T-cell (primary cell): ENCODE results near the gene CARS1. TPM values are rescaled to one million over a fixed set of nuclear protein-coding genes. Genes with fewer than 3 reads are reported as not detected.

Experiments
- ATAC-seq, 4 experiments: fragments of 200-7000 bp in 3 of 4; fragments of 150-1000 bp in 1 of 4; cut with Tn5 transposase; replicated peaks in 1 of 4; 1 replicate in 3 of 4; 2 replicates in 1 of 4; pipeline ENCODE4 v1.10.0; 2021; ENCODE audit warnings: moderate library complexity in 3 of 4, mild to moderate bottlenecking in 2 of 4, moderate number of reproducible peaks in 1 of 4
- CTCF ChIA-PET, 2 donors: fragments of 300-600 bp; sonication (Branson Sonifier 250); formaldehyde crosslinking; loops; one replicate each; lab custom pipeline; 2022; ENCODE audit warnings: antibody characterized with exemption in 2 of 2; lab: Charles Lee
- POLR2A ChIA-PET, 2 donors: fragments of 300-600 bp; sonication (Branson Sonifier 250); formaldehyde crosslinking; loops; one replicate each; lab custom pipeline; 2022; ENCODE audit warnings: antibody characterized with exemption in 2 of 2; lab: Charles Lee
- DNase-seq, 35 experiments: peaks; one replicate each; pipeline versions ENCODE4 v3.0.0 to v3.0.0-alpha.2; 2013 to 2023
- H3K27ac ChIP-seq: one replicate; pipeline ENCODE4 v1.5.1; 2013; ENCODE audit warnings: low read length
- H3K27me3 ChIP-seq, 2 experiments: replicated peaks in 1 of 2; 1 replicate in 1 of 2; 2 replicates in 1 of 2; pipeline versions ENCODE4 v1.6.1 to v1.7.0; 2013; ENCODE audit warnings: low read length in 1 of 2, mixed read lengths in 1 of 2; ENCODE audit not compliant: control insufficient read depth in 2 of 2, insufficient read depth in 2 of 2; ENCODE audit errors: extremely low read depth in 1 of 2
- H3K36me3 ChIP-seq, 2 donors: 1 replicate in 1 of 2; 2 replicates in 1 of 2; pipeline versions ENCODE4 v1.6.1 to v1.7.0; 2013; ENCODE audit warnings: low read length in 1 of 2; ENCODE audit not compliant: control insufficient read depth in 2 of 2, insufficient read depth in 1 of 2; ENCODE audit errors: extremely low read depth in 1 of 2
- H3K4me1 ChIP-seq, 2 experiments: 1 replicate in 1 of 2; 2 replicates in 1 of 2; pipeline versions ENCODE4 v1.6.1 to v1.7.0; 2013; ENCODE audit warnings: low read length in 2 of 2, mixed read lengths in 1 of 2; ENCODE audit not compliant: insufficient read depth in 2 of 2, control insufficient read depth in 1 of 2; ENCODE audit errors: extremely low read depth in 1 of 2
- H3K4me3 ChIP-seq, 2 donors: 1 replicate in 1 of 2; 2 replicates in 1 of 2; pipeline versions ENCODE4 v1.5.1 to v1.7.0; 2013; ENCODE audit warnings: mild to moderate bottlenecking in 2 of 2, low read length in 1 of 2, moderate library complexity in 1 of 2; ENCODE audit not compliant: control insufficient read depth in 1 of 2; ENCODE audit errors: extremely low read depth in 1 of 2
- H3K9me3 ChIP-seq: 2 replicates; pipeline ENCODE4 v1.7.0; 2013
- H3K27ac Mint-ChIP-seq, 2 donors: one replicate each; pipeline ENCODE4 v1.8.0; 2020 to 2021; ENCODE audit warnings: mild to moderate bottlenecking in 2 of 2, mixed read lengths in 2 of 2
- H3K27me3 Mint-ChIP-seq, 2 donors: one replicate each; pipeline ENCODE4 v1.8.0; 2021 to 2022; ENCODE audit warnings: mixed read lengths in 2 of 2
- H3K36me3 Mint-ChIP-seq: one replicate; pipeline ENCODE4 v1.8.0; 2021; ENCODE audit warnings: mixed read lengths
- H3K4me1 Mint-ChIP-seq, 3 donors: one replicate each; pipeline ENCODE4 v1.8.0; 2020 to 2022; ENCODE audit warnings: mixed read lengths in 3 of 3, mild to moderate bottlenecking in 1 of 3
- H3K4me3 Mint-ChIP-seq, 3 donors: one replicate each; pipeline ENCODE4 v1.8.0; 2020 to 2022; ENCODE audit warnings: mild to moderate bottlenecking in 3 of 3, mixed read lengths in 3 of 3, moderate library complexity in 3 of 3
- H3K9me3 Mint-ChIP-seq, 3 donors: one replicate each; pipeline ENCODE4 v1.8.0; 2020 to 2022; ENCODE audit warnings: mixed read lengths in 3 of 3
- whole genome bisulfite sequencing: methylation state at CpG from one replicate; pipeline ENCODE4 v1.1.5; 2013; ENCODE audit warnings: missing lambda C conversion rate; ENCODE audit not compliant: insufficient coverage; 5-methylcytosine and 5-hydroxymethylcytosine counted together
- total RNA-seq, 35 experiments: library from RNA in 6 of 35; stranded (reverse) in 6 of 35; fragments of 120-200 nt in 1 of 35; gene quantifications; one replicate each; pipeline versions ENCODE4 v1.2.1 to v1.2.4 and lab custom pipeline; 2013 to 2026

CARS1 gene
- total RNA-seq, 5 donors from 2014 or later (not counting 1 experiment from before 2014, with no cell fraction given) = 45.3 to 113 (median 109) TPM

DNA sequence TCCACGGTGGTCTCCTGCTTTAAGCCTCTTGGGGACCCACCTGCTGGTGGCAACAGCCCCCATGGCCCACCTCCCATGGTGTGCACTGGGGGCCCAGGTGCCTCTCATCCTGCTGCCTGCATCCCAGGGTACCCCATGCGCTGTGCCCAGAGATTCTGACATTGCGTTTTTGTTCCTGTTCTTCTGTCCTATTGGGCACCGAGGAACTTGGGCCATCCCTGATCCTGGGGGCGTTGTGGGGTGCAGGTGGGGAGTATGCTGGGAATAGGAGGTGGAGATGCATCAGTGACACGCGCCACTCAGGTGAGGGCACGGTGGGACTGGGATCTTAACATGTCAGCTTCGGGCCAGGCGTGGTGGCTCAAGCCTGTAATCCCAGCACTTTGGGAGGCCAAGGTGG, 52.7 kb downstream of the CARS1 start:
- H3K4me1 ChIP-seq = peaks cover 0 to 6% of the 10 kb centered on the region in 2 experiments
- Mint-ChIP-seq H3K36me3 (peaks cover 57% of the 10 kb centered on the region), H3K4me3 (no peak overlapping the region), H3K9me3 (no peaks in the 10 kb centered on the region), H3K27me3 (no peaks in the 10 kb centered on the region), H3K4me1 (peaks cover 2 to 16% (median 9%) of the 10 kb centered on the region in 3 donors), H3K27ac (peak overlapping the region in 1 of 2 donors; percentile 71)
- CTCF ChIA-PET = interaction anchor here in 1 of 2 donors (0.7 kb wide), 1 partner anchor 823 kb away, joined by 3 read pairs; no protein-coding TSS in a partner anchor
- H3K4me3 ChIP-seq = no peak overlapping the region
- POLR2A ChIA-PET = no interaction called here
- no peak overlapping the region for H3K27ac ChIP-seq
- H3K36me3 ChIP-seq = peaks cover 35 to 75% of the 10 kb centered on the region in 2 donors
- ATAC-seq = no peak
- no peak for DNase-seq
- WGBS = 90% methylated on average over 5 of the region's 10 CpGs
- H3K27me3 ChIP-seq = no peaks in the 10 kb centered on the region
- no peaks in the 10 kb centered on the region for H3K9me3 ChIP-seq

DNA sequence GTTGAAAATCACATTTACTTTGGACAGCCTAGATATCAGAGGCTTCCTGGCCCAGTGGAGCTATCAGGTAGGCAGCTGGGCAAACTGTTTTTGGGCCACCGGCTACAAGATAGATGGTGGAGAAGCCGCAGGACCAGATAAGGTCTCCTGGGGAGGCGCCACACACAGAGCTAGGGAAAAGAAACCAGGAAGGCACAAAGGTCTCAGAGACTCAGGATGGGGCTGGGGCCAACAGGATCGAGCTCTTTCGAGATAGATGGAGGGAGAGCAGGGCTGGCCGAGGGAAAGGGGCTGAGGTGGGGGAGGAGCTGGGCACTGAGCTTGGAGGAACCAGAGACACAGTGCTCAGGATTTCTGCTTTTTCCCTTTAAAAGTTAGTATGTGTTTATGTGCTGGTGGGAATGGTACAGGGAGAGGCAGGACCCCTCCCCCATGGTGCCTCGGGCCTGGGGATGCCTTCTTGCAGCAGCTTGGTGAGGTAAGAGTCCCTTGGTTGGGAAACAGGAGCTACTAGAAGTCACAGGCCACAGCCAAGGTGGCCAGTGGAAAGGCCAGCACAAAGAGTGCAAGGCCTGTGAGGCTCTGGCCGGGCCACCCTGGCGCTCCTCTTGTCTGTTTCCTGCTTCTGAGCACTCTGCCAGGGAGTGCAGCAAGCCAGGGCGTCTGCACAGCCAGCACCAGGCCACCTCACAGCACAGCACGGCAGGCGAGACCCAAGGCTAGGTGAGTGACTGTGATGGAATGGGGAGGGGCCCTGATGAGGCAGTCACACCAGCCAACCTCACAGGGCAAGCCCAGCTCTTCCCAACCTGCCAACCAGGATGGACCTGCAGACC, 53.6 kb downstream of the CARS1 start:
- peaks cover 0 to 9% (median 5%) of the 10 kb centered on the region in 3 donors for H3K4me1 Mint-ChIP-seq
- H3K4me3 Mint-ChIP-seq = no peak overlapping the region
- ATAC-seq (no peak), DNase-seq (no peak)
- Histone ChIP-seq H3K27me3 (no peaks in the 10 kb centered on the region), H3K4me3 (no peak overlapping the region), H3K4me1 (peaks cover 0 to 6% of the 10 kb centered on the region in 2 experiments), H3K36me3 (peaks cover 33 to 70% of the 10 kb centered on the region in 2 donors), H3K9me3 (no peaks in the 10 kb centered on the region), H3K27ac (no peak overlapping the region)
- H3K36me3 Mint-ChIP-seq = peaks cover 50% of the 10 kb centered on the region
- CTCF ChIA-PET = interaction anchor here in 1 of 2 donors (0.5 kb wide), 1 partner anchor 681 kb away, joined by 6 read pairs; no protein-coding TSS in a partner anchor
- POLR2A ChIA-PET = no interaction called here
- no peaks in the 10 kb centered on the region for H3K27me3 Mint-ChIP-seq
- no peaks in the 10 kb centered on the region for H3K9me3 Mint-ChIP-seq
- peak overlapping the region in 1 of 2 donors; percentile 71 for H3K27ac Mint-ChIP-seq
- WGBS = 98% methylated on average over 10 of the region's 12 CpGs

DNA sequence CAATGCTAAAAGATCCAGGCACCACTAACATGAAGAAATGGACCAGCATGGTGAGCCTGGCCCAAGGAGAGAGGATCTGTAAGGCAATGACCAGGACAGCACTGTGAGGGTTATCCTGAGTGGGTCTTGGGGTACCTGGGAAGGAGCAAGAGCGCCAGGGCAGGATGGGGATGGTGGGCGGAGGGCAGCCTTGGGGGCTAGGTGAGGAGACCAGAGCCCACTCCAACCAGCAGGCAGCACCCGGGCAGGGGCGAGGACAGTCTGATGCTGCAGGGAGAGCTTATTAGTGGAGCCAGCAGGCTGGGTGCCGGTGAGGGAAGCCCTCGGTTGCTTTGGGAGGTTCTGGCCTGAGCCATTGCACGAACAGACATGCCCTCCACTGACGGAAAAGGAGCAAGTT, 54.4 kb downstream of the CARS1 start:
- no peaks in the 10 kb centered on the region for H3K9me3 ChIP-seq
- DNase-seq = peak in 1 of 35 experiments; percentile 2
- Mint-ChIP-seq H3K4me3 (no peak overlapping the region), H3K27ac (peak overlapping the region; percentile 34 to 71), H3K36me3 (peaks cover 43% of the 10 kb centered on the region), H3K4me1 (peaks cover 0 to 9% (median 3%) of the 10 kb centered on the region in 3 donors), H3K9me3 (no peaks in the 10 kb centered on the region), H3K27me3 (no peaks in the 10 kb centered on the region)
- peaks cover 33 to 67% of the 10 kb centered on the region in 2 donors for H3K36me3 ChIP-seq
- no peaks in the 10 kb centered on the region for H3K27me3 ChIP-seq
- H3K4me3 ChIP-seq = no peak overlapping the region
- H3K27ac ChIP-seq = no peak overlapping the region
- no peak for ATAC-seq
- ChIA-PET CTCF (interaction anchor here in 1 of 2 donors (0.5 to 0.6 kb wide), 2 partner anchors 115 to 682 kb away, joined by 3 to 6 read pairs; no protein-coding TSS in a partner anchor), POLR2A (no interaction called here)
- peaks cover 0 to 6% of the 10 kb centered on the region in 2 experiments for H3K4me1 ChIP-seq
- WGBS = 100% methylated on average over 3 of the region's 8 CpGs

DNA sequence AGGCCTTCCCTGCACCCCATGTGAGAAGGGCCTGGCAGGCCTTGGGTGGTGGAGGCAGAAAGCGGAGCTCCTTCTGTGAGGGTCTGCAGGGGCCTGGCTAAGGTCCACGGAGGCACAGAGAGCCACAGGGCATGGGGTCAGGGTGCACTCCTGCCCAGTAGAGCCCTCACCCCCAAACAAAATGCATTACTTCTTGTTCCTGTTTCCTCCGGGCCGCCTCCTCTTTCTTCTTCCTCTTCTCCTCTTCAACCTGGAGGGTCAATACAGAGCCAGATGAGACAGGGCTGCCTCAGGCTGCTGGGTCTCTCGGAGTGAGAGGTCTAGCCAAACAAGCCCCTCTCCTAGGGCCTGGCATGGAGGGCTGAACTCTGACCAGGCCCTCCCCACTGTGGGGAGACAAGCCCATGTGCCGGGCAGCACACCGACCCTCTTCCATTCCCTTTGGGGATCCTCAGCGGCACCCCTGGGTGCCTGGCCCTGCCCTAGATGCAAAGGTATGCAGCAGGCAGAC, 54.8 kb downstream of the CARS1 start:
- peaks cover 0 to 1% of the 10 kb centered on the region in 2 experiments for H3K4me1 ChIP-seq
- Mint-ChIP-seq H3K4me1 (peaks cover 0 to 9% (median 2%) of the 10 kb centered on the region in 3 donors), H3K4me3 (no peak overlapping the region), H3K27ac (peak overlapping the region in 1 of 2 donors; percentile 34), H3K9me3 (no peaks in the 10 kb centered on the region), H3K36me3 (peaks cover 42% of the 10 kb centered on the region), H3K27me3 (no peaks in the 10 kb centered on the region)
- DNase-seq (peak in 1 of 35 experiments; percentile 12), ATAC-seq (no peak)
- H3K27ac ChIP-seq = no peak overlapping the region
- peaks cover 33 to 67% of the 10 kb centered on the region in 2 donors for H3K36me3 ChIP-seq
- ChIA-PET CTCF (interaction anchor here in 1 of 2 donors (0.6 kb wide), 1 partner anchor 115 kb away, joined by 3 read pairs; no protein-coding TSS in a partner anchor), POLR2A (no interaction called here)
- H3K27me3 ChIP-seq = no peaks in the 10 kb centered on the region
- 98% methylated on average over 6 of the region's 8 CpGs for WGBS
- no peaks in the 10 kb centered on the region for H3K9me3 ChIP-seq
- H3K4me3 ChIP-seq = no peak overlapping the region

DNA sequence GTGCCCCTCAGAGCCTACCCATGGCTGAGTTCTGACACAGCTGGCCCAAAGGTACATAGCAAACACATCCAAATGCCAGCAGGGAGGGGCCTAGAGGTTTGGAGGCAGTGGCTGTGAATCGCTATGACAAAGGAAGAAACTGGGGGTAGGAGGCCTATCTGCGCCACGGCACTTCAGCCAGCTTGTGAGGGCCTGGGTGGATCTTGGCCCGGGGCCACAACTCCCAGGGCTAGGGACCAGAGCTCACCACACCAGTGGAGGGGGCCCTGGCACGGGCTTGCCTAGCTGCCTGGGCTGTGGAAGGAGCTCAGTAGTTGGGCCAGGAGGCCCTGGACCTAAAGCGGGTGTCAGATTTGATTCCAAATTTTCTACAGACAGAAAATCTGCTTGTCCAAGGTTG, 55.7 kb downstream of the CARS1 start:
- no peaks in the 10 kb centered on the region for H3K9me3 ChIP-seq
- H3K9me3 Mint-ChIP-seq = no peaks in the 10 kb centered on the region
- H3K27ac ChIP-seq = no peak overlapping the region
- ATAC-seq (no peak), DNase-seq (peak in 1 of 35 experiments; percentile 14)
- H3K27ac Mint-ChIP-seq = peak overlapping the region in 1 of 2 donors; percentile 16
- peaks cover 42% of the 10 kb centered on the region for H3K36me3 Mint-ChIP-seq
- H3K4me1 Mint-ChIP-seq = peaks cover 0 to 9% (median 2%) of the 10 kb centered on the region in 3 donors
- no peaks in the 10 kb centered on the region for H3K27me3 ChIP-seq
- ChIA-PET POLR2A (interaction anchor here in 1 of 2 donors (0.6 kb wide), 1 partner anchor 37 kb away, joined by 3 read pairs; no protein-coding TSS in a partner anchor), CTCF (no interaction called here)
- H3K27me3 Mint-ChIP-seq = no peaks in the 10 kb centered on the region
- no peak overlapping the region for H3K4me3 ChIP-seq
- H3K4me1 ChIP-seq = no peaks in the 10 kb centered on the region
- no peak overlapping the region for H3K4me3 Mint-ChIP-seq
- H3K36me3 ChIP-seq = peaks cover 33 to 61% of the 10 kb centered on the region in 2 donors
- WGBS = 95% methylated on average over 4 of the region's 6 CpGs
